NCI-H1417 treated with DMSO at 0.1 percent for 48 hours (cell line): Measurements from ENCODE around the gene GLI1.

Source experiments
- DNase-seq: peaks from one replicate; lab custom pipeline; 2025; lab: John Stamatoyannopoulos, UW

GLI1 gene

DNA sequence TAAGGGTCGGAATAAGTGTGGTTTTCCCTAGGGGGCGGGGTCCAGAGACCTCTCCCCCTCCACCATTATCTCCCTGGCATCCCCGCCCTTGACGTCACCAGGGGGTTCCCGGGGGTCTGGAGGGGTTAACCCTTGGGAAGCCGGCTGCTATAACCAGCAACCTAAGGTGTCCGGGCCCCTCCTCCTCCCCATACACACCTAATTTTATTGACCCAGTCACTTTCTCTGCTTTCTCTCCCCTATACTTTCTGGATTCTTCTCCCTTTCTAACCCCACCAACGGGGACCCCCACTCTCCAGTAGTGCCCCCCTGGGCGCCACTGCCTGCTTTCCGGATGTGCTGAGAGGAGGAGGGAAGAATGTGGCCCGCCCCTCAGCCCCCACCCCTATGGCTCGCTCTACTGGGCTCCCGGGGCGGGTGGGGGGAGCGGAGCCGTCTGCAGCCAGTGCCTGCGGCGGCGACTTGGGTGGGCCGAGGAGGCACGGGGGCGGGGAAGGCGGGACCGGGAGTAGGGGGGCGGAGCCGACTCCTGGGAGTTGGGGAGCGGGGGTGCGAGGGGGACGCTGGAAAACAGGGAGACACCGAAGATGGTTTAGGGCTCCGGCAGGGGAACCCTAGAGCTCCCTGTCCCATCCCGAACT lies 1.8 kb downstream of the GLI1 start:
- DNase-seq = no peak

DNA sequence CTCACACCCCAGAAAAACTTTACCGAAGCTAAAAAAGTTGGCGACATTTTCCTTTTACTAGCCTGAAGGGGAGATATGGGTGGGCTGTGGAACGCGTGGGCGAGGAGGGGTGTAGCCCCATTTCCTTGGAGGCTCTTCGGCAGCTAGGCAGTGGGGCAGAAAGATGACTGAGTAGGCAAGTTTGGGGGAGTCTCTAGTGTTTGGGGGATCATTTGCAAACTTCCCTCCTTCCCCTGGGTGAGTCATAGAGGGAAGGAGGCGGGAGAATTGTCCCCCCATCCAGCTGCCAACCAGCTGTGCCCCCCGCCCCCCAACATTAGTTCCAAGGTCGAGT lies 2.3 kb downstream of the GLI1 start:
- DNase-seq = no peak

DNA sequence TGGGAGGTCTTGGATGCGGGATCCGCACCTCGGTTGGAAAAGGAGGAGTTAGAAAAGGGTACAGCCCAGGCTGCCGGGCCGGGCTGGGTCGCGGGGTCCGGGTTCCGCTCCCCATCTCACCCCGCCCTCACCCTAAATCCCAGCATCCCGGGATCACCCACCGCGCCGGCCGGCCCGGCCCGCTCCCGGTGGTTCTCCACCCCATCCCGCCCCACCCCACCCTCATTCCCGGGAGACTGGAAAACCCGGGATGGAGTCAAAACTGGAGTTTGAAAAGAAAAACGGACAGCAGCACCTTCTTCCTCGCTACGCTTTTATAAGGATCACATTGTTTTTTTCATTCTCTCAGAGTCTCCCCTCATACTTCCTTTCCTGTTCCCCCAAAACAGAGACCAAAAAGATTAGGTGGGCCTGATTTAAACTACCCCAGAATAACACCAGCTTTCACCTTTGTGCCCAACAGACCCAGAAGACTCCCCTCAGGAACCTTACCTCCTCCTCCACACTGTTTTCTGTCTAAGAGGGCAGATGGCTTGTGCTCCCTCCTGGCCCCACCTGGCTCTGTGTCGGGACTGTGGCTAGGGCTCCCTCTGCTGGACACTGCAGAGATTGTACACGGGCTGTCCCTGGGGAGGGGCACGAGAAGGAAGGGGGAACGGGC lies 2.8 kb downstream of the GLI1 start:
- DNase-seq = peak; percentile 88

DNA sequence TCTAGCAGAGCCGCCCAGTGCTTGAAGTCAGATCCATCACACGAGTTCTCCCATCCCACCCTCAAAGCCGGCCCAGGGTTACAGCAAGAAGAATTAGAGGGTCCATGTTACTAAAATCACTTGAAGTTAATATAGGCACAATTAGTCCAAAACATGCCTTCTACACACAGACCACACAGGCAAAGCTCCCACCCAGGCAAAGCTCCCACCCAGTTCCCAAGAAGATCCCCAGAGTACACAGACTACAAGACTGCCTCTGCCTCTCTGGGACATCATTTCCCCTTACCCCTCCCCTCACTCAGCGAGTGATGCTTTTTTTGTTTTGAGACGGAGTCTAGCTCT lies 3.3 kb downstream of the GLI1 start:
- no peak for DNase-seq

DNA sequence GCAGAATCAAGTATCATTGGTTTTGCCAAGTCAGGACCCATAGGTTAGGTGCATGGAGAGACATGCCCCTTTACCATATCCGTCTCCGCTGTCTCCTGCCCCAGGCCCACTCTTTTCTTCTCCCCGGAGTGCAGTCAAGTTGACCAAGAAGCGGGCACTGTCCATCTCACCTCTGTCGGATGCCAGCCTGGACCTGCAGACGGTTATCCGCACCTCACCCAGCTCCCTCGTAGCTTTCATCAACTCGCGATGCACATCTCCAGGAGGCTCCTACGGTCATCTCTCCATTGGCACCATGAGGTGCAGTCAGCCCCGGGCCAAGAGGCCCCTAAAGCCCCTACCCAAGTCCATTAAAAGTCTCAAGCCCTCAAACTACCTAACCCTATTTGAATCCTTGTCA lies 5.0 kb downstream of the GLI1 start:
- no peak for DNase-seq

DNA sequence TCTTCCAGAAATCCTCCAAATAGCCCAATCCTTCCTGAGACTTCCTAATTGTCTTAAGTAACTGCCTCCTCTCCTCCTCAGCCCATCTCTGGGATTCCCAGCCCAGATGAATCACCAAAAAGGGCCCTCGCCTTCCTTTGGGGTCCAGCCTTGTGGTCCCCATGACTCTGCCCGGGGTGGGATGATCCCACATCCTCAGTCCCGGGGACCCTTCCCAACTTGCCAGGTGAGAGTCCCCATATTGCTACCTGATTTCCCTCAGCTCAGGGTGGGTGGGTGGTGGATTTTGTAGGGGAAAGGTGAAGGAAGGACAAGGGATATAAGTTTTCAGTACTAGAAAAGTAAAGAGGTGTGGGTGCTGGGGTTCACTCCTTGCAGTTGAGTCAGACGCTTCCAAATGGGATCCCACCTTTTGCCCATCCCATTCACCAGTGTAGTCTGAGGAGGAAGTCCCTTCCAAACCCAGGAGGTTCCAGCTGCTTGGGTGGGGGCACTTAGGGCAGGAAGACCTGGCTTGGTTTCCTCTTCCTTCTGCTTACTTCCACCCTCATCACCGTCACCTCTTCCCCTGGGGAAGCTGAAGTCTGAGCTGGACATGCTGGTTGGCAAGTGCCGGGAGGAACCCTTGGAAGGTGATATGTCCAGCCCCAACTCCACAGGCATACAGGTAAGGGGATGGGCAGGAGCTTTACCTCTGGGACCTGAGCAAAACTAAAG lies 5.6 kb downstream of the GLI1 start:
- no peak for DNase-seq

DNA sequence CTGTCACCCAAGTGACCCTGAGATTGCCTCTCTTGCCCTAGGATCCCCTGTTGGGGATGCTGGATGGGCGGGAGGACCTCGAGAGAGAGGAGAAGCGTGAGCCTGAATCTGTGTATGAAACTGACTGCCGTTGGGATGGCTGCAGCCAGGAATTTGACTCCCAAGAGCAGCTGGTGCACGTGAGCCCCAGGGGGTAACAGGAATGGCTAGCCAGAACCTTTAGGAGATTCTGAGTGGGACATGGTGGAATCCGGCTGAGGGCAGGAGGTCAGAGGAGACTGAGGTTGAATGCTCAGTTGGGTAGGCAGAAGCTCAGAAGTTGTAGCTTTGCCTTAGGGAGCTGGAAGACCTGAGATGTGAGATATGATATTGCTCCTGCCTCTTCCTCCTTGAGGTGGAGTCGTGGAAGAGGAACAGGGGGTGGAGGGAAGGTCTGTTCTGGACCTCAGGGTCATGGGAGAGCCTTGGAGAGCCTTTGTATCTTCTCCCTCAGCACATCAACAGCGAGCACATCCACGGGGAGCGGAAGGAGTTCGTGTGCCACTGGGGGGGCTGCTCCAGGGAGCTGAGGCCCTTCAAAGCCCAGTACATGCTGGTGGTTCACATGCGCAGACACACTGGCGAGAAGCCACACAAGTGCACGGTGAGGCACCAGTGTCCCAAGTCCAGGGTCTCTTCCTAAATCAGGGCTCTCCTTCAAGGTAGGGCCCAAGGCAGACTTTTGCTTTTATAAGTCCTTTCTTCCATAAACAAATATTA lies 6.3 kb downstream of the GLI1 start:
- DNase-seq = no peak

DNA sequence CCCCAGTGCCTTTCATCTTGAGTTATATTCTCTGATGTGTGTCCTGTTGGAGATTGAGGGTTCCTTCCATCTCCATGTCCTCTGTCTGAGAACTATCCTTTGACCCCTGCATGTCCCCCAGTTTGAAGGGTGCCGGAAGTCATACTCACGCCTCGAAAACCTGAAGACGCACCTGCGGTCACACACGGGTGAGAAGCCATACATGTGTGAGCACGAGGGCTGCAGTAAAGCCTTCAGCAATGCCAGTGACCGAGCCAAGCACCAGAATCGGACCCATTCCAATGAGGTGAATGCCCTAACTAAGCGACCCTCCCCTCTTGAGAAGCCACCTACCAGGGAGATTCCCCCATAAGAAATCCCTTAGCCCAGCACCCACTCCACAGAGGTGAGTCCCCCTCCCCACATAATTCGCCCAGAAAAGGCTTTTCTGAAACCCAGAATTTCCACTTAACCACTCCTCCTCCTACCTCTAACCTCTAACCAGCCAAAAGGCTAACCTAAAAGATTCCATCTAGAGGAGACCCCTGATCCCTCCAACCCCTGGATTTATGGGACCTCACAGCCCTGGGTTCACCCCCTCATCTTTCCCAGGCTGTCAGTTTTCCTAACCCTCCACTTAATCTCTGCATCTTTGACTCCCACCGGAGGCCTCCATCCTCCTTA lies 7.8 kb downstream of the GLI1 start:
- no peak for DNase-seq

DNA sequence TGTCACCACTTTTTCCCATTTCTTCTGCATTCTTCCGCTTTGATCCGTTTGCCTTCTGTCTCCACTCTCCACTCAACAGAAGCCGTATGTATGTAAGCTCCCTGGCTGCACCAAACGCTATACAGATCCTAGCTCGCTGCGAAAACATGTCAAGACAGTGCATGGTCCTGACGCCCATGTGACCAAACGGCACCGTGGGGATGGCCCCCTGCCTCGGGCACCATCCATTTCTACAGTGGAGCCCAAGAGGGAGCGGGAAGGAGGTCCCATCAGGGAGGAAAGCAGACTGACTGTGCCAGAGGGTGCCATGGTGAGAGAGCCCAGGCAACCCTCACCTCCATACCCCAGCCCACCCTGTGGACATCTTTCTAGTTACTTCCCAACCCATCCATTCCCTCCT lies 8.3 kb downstream of the GLI1 start:
- DNase-seq = no peak

DNA sequence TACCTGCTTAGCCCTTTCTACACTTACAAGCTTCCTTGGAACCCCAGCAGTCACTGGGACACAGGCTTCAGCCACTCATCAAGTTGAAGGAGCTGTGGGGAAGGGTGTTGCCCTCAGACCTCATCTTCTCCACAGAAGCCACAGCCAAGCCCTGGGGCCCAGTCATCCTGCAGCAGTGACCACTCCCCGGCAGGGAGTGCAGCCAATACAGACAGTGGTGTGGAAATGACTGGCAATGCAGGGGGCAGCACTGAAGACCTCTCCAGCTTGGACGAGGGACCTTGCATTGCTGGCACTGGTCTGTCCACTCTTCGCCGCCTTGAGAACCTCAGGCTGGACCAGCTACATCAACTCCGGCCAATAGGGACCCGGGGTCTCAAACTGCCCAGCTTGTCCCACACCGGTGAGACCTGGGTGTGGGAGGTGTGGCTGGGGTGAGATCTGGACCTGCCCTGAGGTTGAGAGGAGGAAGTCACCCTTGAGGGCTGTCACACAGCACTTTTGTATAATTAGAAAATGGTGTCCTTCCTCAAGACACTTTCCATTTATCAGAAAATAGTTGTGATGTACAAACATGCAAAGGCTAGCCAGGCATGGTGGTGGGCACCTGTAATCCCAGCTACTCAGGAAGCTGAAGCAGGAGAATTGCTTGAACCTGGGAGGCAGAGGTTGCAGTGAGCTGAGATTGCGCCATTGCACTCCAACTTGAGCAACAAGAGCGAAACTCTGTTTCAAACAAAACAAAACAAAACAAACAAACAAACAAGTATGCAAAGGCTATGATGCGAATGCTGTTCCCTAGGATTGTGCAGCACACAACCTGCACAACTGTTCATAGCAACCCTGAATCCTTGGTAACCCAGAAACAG lies 9.9 kb downstream of the GLI1 start:
- DNase-seq = no peak

DNA sequence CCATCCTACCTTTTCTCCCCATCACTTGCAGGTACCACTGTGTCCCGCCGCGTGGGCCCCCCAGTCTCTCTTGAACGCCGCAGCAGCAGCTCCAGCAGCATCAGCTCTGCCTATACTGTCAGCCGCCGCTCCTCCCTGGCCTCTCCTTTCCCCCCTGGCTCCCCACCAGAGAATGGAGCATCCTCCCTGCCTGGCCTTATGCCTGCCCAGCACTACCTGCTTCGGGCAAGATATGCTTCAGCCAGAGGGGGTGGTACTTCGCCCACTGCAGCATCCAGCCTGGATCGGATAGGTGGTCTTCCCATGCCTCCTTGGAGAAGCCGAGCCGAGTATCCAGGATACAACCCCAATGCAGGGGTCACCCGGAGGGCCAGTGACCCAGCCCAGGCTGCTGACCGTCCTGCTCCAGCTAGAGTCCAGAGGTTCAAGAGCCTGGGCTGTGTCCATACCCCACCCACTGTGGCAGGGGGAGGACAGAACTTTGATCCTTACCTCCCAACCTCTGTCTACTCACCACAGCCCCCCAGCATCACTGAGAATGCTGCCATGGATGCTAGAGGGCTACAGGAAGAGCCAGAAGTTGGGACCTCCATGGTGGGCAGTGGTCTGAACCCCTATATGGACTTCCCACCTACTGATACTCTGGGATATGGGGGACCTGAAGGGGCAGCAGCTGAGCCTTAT lies 10.8 kb downstream of the GLI1 start:
- DNase-seq = no peak

DNA sequence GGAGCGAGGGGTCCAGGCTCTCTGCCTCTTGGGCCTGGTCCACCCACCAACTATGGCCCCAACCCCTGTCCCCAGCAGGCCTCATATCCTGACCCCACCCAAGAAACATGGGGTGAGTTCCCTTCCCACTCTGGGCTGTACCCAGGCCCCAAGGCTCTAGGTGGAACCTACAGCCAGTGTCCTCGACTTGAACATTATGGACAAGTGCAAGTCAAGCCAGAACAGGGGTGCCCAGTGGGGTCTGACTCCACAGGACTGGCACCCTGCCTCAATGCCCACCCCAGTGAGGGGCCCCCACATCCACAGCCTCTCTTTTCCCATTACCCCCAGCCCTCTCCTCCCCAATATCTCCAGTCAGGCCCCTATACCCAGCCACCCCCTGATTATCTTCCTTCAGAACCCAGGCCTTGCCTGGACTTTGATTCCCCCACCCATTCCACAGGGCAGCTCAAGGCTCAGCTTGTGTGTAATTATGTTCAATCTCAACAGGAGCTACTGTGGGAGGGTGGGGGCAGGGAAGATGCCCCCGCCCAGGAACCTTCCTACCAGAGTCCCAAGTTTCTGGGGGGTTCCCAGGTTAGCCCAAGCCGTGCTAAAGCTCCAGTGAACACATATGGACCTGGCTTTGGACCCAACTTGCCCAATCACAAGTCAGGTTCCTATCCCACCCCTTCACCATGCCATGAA lies 11.5 kb downstream of the GLI1 start:
- no peak for DNase-seq

DNA sequence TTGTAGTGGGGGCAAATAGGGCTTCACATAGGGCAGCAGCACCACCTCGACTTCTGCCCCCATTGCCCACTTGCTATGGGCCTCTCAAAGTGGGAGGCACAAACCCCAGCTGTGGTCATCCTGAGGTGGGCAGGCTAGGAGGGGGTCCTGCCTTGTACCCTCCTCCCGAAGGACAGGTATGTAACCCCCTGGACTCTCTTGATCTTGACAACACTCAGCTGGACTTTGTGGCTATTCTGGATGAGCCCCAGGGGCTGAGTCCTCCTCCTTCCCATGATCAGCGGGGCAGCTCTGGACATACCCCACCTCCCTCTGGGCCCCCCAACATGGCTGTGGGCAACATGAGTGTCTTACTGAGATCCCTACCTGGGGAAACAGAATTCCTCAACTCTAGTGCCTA lies 12.1 kb downstream of the GLI1 start:
- DNase-seq = no peak

DNA sequence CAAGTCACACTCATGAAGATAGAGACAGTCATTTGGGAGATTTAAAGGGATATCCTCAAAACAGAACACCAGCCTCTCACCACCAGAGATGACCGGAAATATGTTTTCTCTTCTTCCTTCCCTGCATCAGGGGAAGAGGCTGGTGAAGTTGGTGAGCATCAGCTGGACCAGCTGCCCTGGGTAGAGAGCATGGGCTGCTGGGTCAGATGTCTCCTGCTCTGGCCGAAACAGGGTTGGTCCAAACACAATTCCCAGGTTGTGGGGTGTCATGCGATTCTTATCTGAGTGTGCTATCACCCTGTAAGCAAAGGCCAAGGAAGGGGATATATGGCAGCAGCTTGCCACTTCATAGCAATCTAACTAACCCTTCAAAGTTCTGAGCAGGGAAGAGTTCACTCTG lies 12.8 kb downstream of the GLI1 start:
- DNase-seq = no peak

DNA sequence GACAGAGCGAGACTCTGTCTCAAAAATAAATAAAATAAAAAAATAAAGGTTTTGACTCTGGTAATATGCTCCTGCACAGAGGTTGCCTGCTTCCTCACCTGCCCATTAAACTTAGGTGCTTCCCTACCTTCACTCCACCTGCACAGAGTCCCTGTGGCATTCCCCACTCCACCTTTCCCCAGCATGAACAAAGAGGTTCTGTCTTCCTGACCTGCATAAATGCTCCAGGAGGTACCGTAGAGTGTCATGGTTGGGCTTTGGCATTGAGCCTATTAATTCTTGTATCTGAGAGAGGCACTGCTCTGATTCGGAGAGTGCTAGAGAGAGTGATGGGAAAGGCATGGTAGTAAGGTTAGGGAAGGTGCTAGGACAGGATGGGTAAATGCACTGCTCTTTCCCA lies 13.8 kb downstream of the GLI1 start:
- DNase-seq = no peak

DNA sequence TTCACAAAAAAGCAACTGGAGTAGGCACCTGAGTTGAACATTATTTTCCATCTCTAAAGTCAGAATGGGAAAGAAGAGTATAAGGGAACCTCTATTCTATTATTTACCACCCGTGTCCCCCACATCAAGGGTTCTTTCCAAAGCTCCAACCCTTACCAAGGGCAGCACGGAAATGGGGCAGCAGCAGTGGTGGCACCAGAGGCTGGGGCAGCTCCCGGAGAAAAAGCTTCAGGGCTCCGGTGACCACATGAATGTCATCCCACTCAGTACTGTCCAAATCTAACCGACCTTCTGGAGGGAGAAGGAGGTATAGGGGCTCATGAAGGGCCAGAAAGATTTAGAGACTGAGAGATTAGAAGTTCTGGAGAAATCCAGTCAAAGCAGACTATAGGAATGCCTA lies 14.3 kb downstream of the GLI1 start:
- no peak for DNase-seq

DNA sequence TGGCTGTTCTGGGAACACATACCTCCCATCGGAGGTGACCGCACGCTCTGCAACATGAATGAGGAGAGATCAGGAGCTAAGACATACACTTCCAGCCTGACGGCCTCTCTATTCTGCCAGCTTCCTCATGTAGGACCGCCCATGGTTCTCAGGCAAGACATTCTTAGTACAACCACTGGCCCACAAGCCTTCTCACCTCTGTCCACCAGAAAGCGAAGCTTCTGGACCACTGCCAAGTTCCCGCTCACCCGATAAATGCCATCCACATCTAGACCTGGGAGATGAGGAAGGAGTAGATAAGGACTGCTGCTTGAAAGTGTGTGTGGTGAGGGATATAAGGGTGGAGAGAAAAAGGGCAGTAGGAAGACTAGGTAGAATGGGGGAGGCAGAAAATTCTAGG lies 14.8 kb downstream of the GLI1 start:
- no peak for DNase-seq

DNA sequence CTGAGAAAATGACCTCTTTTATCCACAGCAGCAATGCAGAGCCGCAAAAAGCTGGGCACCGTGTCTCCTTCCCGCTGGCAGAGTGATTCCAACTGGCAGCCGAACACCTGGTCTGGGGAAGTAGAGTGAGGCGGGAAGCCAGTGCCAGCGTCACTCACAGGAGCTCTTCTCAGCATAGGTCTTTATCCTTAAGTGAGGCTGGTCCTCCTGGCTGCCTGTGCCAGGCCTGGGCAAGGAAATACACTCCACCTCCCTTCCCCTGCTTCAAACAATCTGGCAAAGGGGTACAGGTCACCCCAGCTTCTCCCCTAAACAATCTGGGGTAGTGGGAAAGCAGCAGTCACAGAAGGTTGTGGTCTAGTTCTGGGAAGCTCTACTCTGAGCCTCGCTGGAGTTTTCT lies 15.3 kb downstream of the GLI1 start:
- no peak for DNase-seq

DNA sequence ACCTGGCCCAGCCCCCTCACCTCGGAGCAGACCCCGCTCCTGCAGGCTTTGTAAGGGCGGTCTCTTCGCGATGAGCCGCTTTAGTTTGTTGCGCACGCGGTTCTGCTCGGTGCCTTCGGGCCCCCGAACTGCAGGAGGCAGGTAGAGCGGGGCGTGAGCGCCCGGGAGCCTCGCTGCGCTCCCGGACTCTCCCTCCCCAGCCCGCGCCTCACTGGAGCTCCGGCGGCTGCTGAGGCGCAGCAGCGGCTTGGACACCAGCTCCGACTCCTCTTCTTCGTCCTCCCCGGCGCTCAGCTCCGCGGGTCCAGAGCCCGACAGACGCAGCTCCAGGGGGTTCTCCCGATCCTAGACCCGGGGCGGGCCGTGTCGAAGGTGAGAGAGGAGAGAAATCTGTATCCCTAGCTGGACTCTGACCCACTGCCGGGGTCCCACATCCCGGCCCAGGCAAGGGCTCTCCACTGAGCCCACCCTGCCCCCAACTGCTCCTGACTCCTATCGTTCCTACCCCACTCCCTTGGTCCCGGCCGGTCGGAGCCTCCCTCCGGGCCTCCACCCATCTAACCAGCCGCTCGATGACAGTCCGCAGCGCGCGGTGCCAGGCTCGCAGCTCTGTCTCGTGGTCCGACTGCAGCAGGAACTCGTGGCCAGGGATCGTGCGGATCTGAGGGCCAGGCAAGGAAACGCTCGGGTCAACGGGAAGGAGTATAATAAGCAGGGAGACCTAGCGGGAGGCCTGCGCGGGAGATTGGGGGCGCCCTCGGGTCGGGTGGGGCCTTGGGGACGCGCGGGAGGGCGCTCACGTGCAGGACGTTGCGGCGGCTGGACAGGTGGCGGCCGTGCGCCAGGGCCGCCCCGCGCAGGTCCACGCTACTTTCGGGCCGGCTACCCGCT lies 15.9 kb downstream of the GLI1 start:
- no peak for DNase-seq
